ENCODE measurements around the gene SLC25A21. TPM values are rescaled to one million over a fixed set of nuclear protein-coding genes. Genes with fewer than 3 reads are reported as not detected.

The SLC25A21 gene
- total RNA-seq, 1 experiment from 2014 or later, result 7.1 TPM

DNA sequence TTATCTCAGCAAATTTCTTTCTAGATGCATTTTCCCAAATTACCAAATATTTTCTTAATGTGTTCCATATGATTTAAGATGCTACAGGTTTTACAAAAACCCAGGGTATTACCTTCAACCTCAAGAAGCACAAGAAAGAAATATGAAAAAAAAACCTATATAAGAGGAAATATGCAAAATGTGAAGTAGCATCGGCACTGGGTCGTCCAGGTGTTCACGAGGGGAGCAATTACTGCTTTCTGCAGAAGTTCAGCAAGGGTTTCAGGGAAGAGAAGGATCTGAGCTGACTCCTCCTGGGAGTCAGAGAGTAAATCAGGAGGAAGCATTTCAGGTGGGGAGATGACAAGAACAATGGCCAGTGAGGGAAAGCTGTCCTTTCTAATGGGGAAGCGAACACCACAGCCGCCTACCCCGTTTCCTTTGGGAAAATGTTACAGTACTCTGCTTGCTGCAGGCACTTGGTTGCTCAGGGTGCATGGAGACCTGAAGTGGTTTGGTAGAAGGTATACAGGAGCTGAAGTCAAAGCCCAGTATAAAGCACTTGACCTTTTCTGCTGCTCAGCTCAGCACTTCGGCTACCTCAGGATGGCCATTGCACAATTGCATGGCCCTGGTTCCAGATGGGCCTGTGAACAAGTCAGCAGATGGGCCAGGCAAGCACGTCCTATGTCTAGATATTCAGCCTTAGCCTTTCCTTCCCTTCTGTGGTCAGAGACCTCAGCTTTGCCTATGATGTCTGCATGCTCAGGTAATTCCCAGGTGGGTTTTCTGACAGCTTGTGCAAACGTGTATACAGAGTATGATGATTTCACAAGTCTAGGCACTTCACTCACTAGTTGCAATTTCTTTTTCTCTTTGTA lies 355.1 kb downstream of the SLC25A21 start:
- no peak overlapping the region for H3K18ac ChIP-seq (ENCODE audit: insufficient read length, low read depth, low read length)
- no peak overlapping the region for H2AFZ ChIP-seq (ENCODE audit: low read length)
- H2BK20ac ChIP-seq (ENCODE audit: low read depth, low read length, poor library complexity, severe bottlenecking), result no peak overlapping the region
- TF ChIP-seq, protein P1, sequence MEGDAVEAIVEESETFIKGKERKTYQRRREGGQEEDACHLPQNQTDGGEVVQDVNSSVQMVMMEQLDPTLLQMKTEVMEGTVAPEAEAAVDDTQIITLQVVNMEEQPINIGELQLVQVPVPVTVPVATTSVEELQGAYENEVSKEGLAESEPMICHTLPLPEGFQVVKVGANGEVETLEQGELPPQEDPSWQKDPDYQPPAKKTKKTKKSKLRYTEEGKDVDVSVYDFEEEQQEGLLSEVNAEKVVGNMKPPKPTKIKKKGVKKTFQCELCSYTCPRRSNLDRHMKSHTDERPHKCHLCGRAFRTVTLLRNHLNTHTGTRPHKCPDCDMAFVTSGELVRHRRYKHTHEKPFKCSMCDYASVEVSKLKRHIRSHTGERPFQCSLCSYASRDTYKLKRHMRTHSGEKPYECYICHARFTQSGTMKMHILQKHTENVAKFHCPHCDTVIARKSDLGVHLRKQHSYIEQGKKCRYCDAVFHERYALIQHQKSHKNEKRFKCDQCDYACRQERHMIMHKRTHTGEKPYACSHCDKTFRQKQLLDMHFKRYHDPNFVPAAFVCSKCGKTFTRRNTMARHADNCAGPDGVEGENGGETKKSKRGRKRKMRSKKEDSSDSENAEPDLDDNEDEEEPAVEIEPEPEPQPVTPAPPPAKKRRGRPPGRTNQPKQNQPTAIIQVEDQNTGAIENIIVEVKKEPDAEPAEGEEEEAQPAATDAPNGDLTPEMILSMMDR (conservative IDR thresholded peaks at IDR 0.05), result no peak
- H3K27me3 ChIP-seq (ENCODE audit: insufficient read depth, low read length), result no peaks in the 10 kb centered on the region
- H2AK5ac ChIP-seq (ENCODE audit: insufficient read length, low read length), result no peak overlapping the region
- H2BK120ac ChIP-seq (ENCODE audit: low read depth, low read length, poor library complexity, severe bottlenecking), result no peak overlapping the region
- no peak overlapping the region for H3K9ac ChIP-seq (ENCODE audit: extremely low read depth, insufficient read length, low read length)
- Mint-ChIP-seq H3K36me3 (ENCODE audit: insufficient read depth in 1 of 3, low read depth in 3 of 3) (no peaks in the 10 kb centered on the region), H3K27ac (peak overlapping the region in 1 of 3 experiments; percentile 27; a peak in 1 of 7 replicates), H3K4me1 (no peaks in the 10 kb centered on the region), H3K9me3 (no peaks in the 10 kb centered on the region), H3K4me3 (no peak overlapping the region), H3K27me3 (ENCODE audit: low read depth) (no peaks in the 10 kb centered on the region; the same call in none of the 2 replicates)
- WGBS (ENCODE audit: extremely low coverage, insufficient read length, low lambda C conversion rate), result no CpG with 5 or more reads among the region's 9 CpGs
- no peak overlapping the region for H4K8ac ChIP-seq (replicated peaks; ENCODE audit: insufficient read length, low read depth, low read length)
- no peak overlapping the region for H2BK15ac ChIP-seq (ENCODE audit: low read depth, low read length)
- H3K79me1 ChIP-seq (ENCODE audit: insufficient read depth, low read depth, low read length, poor library complexity, severe bottlenecking), result no peaks in the 10 kb centered on the region
- no peak overlapping the region for H2BK5ac ChIP-seq (ENCODE audit: insufficient read length, low read length)
- no peak overlapping the region for H3K4ac ChIP-seq (ENCODE audit: low read depth, low read length)
- no peaks in the 10 kb centered on the region for H3K9me3 ChIP-seq (ENCODE audit: control insufficient read depth, low read depth, low read length)
- no peak overlapping the region for H4K91ac ChIP-seq (ENCODE audit: insufficient read length, low read depth, low read length)
- no peaks in the 10 kb centered on the region for H3K23me2 ChIP-seq (ENCODE audit: insufficient read length, low read depth, low read length, poor library complexity, severe bottlenecking)
- H3K14ac ChIP-seq (ENCODE audit: insufficient read depth, low read length), result no peak overlapping the region
- H3T11ph ChIP-seq (ENCODE audit: low read length), result no peak overlapping the region
- H2BK12ac ChIP-seq (ENCODE audit: insufficient read length, low read depth, low read length), result no peak overlapping the region
- peaks cover 2% of the 10 kb centered on the region for H4K20me1 ChIP-seq (ENCODE audit: control insufficient read depth, insufficient read depth, insufficient read length)
- no peak overlapping the region for H3K23ac ChIP-seq (ENCODE audit: insufficient read length, low read depth, low read length)
- no peaks in the 10 kb centered on the region for H3K79me2 ChIP-seq (ENCODE audit: insufficient read depth, low read length)
- H3K4me2 ChIP-seq (ENCODE audit: insufficient read depth, insufficient read length, low read length), result no peak overlapping the region
- H4K5ac ChIP-seq (ENCODE audit: insufficient read length, low read depth, low read length), result peak overlapping the region; percentile 22
- H3K4me1 ChIP-seq (ENCODE audit: insufficient read depth, low read length), result no peaks in the 10 kb centered on the region
- DNase-seq, result no peak
- H3K27ac ChIP-seq (ENCODE audit: insufficient read length, low read depth, low read length), result no peak overlapping the region
- no peak overlapping the region for H3K56ac ChIP-seq (ENCODE audit: insufficient read length, low read depth, low read length)

All from H9 (cell line).